GM23248 (cell line): ENCODE data around the gene SHROOM3. TPM values are rescaled to one million over a fixed set of nuclear protein-coding genes. Genes with fewer than 3 reads are reported as not detected.

Experiments used
- DNase-seq: peaks from one replicate; pipeline ENCODE4 v3.0.0-alpha.2; 2015
- H2AFZ ChIP-seq: fragments of 200-600 bp; sonication (generic); 2 replicates; pipeline ENCODE4 v1.6.1; 2016; ENCODE audit warnings: antibody characterized with exemption
- H3F3A ChIP-seq: fragments of 200-600 bp; sonication (generic); 2 replicates; pipeline ENCODE4 v1.6.1; 2016; ENCODE audit warnings: mild to moderate bottlenecking, antibody characterized with exemption, mixed run types; ENCODE audit not compliant: insufficient read depth
- H3K27ac ChIP-seq: fragments of 200-600 bp; sonication (generic); 2 replicates; pipeline ENCODE4 v1.5.1; 2016; ENCODE audit warnings: mild to moderate bottlenecking
- H3K27me3 ChIP-seq: fragments of 200-600 bp; sonication (generic); replicated peaks from 2 replicates; pipeline ENCODE4 v1.6.1; 2016; ENCODE audit warnings: mild to moderate bottlenecking; ENCODE audit not compliant: insufficient read depth
- H3K36me3 ChIP-seq: fragments of 200-600 bp; sonication (generic); 2 replicates; pipeline ENCODE4 v1.6.1; 2016; ENCODE audit warnings: low read depth, mild to moderate bottlenecking
- H3K4me1 ChIP-seq: fragments of 200-600 bp; sonication (generic); 2 replicates; pipeline ENCODE4 v1.6.1; 2016; ENCODE audit warnings: mild to moderate bottlenecking; ENCODE audit not compliant: insufficient read depth
- H3K4me2 ChIP-seq: fragments of 200-600 bp; sonication (generic); one replicate; pipeline ENCODE4 v1.6.1; 2016; ENCODE audit warnings: mild to moderate bottlenecking; ENCODE audit not compliant: unreplicated experiment
- H3K4me3 ChIP-seq: fragments of 200-600 bp; sonication (generic); 2 replicates; pipeline ENCODE4 v1.5.1; 2016; ENCODE audit warnings: mild to moderate bottlenecking
- H3K79me2 ChIP-seq: fragments of 200-600 bp; sonication (generic); 2 replicates; pipeline ENCODE4 v1.6.1; 2016; ENCODE audit warnings: mild to moderate bottlenecking; ENCODE audit not compliant: insufficient read depth
- H3K9ac ChIP-seq: fragments of 200-600 bp; sonication (generic); 2 replicates; pipeline ENCODE4 v1.6.1; 2016; ENCODE audit warnings: mild to moderate bottlenecking
- H3K9me2 ChIP-seq: fragments of 200-600 bp; sonication (generic); 2 replicates; pipeline ENCODE4 v1.6.1; 2016; ENCODE audit warnings: mixed run types, mild to moderate bottlenecking, moderate library complexity; ENCODE audit not compliant: insufficient read depth
- H3K9me3 ChIP-seq: fragments of 200-600 bp; sonication (generic); one replicate; pipeline ENCODE4 v1.6.1; 2017; ENCODE audit warnings: low read depth
- H4K20me1 ChIP-seq: fragments of 200-600 bp; sonication (generic); 2 replicates; pipeline ENCODE4 v1.6.0; 2016; ENCODE audit not compliant: insufficient read depth
- EZH2 ChIP-seq: fragments of 200-600 bp; sonication (generic); IDR thresholded peaks from 2 replicates; pipeline ENCODE4 v1.6.1; 2018; ENCODE audit warnings: antibody characterized with exemption, mild to moderate bottlenecking; ENCODE audit not compliant: insufficient read depth, poor library complexity, severe bottlenecking
- EZH2phosphoT487 ChIP-seq: fragments of 200-600 bp; sonication (generic); IDR thresholded peaks from 2 replicates; pipeline ENCODE4 v1.6.1; 2018; ENCODE audit warnings: antibody characterized with exemption, moderate library complexity, mild to moderate bottlenecking, low read depth; ENCODE audit not compliant: insufficient read depth
- WGBS, 2 experiments: methylation state at CpG; one replicate each; pipeline ENCODE4 v1.1.6; 2015 to 2017; ENCODE audit warnings: low lambda C conversion rate in 2 of 2, low coverage in 1 of 2; ENCODE audit errors: missing lambda C conversion rate in 2 of 2; 5-methylcytosine and 5-hydroxymethylcytosine counted together
- in situ Hi-C: fragments of 300-500 bp; cut with MboI; formaldehyde crosslinking; loops from 2 replicates; pipeline ENCODE4 v1.15.0; 2020
- polyA plus RNA-seq: library from polyadenylated mRNA; unstranded; fragments of >200 nt; fragmentation: Nextera tagmentation; extraction: Ambion mirVana; gene quantifications from 2 replicates; pipeline ENCODE4 v1.2.1, GENCODE V29; 2016
- total RNA-seq: library from RNA; depleted of rRNA; stranded (reverse); fragments of >200 nt; shearing (Covaris generic); gene quantifications from 2 replicates; pipeline ENCODE4 v1.2.3, GENCODE V29; 2014

SHROOM3 gene
- total and polyA plus RNA-seq, 2 experiments from 2014 or later = 9.7 to 44.6 TPM

DNA sequence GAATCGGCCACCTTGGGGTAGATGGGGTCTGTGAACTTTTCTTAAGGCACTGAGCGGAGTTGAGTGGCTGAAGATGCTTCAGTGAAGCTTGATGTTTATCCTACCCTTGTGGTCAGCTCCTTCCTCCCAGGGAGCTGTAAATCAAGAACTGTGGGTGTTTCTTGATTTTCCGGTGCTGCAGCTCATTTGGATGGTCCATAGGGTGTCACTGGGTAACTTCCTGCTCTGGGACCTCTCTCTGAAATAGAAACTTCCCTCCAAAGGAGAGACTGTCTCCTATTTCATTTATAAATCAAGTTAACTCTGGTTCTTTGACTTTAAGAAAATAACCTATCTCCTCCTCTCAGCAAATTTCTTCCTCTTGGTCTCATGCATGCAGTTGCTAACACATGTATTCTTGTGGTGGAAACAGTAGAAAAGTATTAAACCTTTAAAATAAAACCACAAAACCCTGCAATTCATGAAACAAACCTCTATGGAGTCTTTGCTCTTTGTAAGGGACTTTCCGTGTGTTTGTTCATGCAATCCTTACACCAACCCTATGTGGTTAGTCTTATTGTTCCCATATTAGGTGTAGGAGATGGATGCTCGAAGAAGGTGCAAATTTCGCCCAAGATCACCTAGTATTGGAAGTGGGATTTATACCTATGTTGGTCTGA lies 110.3 kb downstream of the SHROOM3 start:
- in situ Hi-C loops = no loop called here
- Histone ChIP-seq H3K9me3 (no peaks in the 10 kb centered on the region), H2AFZ (0 out of 2 replicates have a peak overlapping the region, but pooled peaks have one; percentile 9), H3K4me2 (no peak overlapping the region), H3K36me3 (no peaks in the 10 kb centered on the region), H3K4me3 (no peak overlapping the region), H3K79me2 (no peaks in the 10 kb centered on the region), H3K27ac (peak overlapping the region; percentile 73; the same call in 1 of the 2 replicates), H3F3A (peaks cover 20% of the 10 kb centered on the region), H4K20me1 (no peaks in the 10 kb centered on the region), H3K27me3 (no peaks in the 10 kb centered on the region), H3K9me2 (no peaks in the 10 kb centered on the region), H3K9ac (no peak overlapping the region), H3K4me1 (peaks cover 41% of the 10 kb centered on the region)
- WGBS, 2 experiments = 95 to 97% methylated on average over 6 of the region's 6 CpGs
- TF ChIP-seq EZH2 = no peak
- TF ChIP-seq EZH2phosphoT487 = no peak
- no peak for DNase-seq

DNA sequence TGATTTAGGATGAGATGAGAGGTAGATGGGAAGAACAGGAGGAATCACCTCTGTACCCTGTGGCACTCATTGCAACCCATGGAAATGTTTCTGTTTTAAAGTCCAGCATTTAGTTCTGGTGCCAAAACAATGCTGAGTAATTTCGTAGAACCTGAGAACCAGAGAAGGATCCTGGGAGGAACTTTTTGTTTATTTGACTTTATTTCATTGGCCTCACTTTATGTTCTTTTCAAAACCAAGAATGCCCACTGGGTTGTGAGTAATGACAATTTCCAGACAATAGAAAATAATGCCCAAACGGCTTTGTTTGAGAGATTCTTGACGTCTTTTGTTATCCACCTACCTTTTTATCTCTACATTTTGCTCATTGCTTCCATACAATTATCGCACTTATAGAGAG lies 111.3 kb downstream of the SHROOM3 start:
- WGBS, 2 experiments = 53 to 61% methylated on average over 4 of the region's 4 CpGs
- in situ Hi-C loops = no loop called here
- Histone ChIP-seq H3K4me2 (peak overlapping the region; percentile 69), H3K27me3 (no peaks in the 10 kb centered on the region), H3K4me3 (peak overlapping the region; percentile 5; the same call in 1 of the 2 replicates), H2AFZ (0 out of 2 replicates have a peak overlapping the region, but pooled peaks have one; percentile 0), H4K20me1 (no peaks in the 10 kb centered on the region), H3K9ac (peak overlapping the region; percentile 41), H3K9me2 (no peaks in the 10 kb centered on the region), H3K79me2 (no peaks in the 10 kb centered on the region), H3K4me1 (peaks cover 34% of the 10 kb centered on the region), H3K9me3 (no peaks in the 10 kb centered on the region), H3K27ac (peak overlapping the region; percentile 73), H3F3A (peaks cover 18% of the 10 kb centered on the region), H3K36me3 (no peaks in the 10 kb centered on the region)
- TF ChIP-seq EZH2 = no peak
- no peak for TF ChIP-seq EZH2phosphoT487
- DNase-seq = peak; percentile 51

DNA sequence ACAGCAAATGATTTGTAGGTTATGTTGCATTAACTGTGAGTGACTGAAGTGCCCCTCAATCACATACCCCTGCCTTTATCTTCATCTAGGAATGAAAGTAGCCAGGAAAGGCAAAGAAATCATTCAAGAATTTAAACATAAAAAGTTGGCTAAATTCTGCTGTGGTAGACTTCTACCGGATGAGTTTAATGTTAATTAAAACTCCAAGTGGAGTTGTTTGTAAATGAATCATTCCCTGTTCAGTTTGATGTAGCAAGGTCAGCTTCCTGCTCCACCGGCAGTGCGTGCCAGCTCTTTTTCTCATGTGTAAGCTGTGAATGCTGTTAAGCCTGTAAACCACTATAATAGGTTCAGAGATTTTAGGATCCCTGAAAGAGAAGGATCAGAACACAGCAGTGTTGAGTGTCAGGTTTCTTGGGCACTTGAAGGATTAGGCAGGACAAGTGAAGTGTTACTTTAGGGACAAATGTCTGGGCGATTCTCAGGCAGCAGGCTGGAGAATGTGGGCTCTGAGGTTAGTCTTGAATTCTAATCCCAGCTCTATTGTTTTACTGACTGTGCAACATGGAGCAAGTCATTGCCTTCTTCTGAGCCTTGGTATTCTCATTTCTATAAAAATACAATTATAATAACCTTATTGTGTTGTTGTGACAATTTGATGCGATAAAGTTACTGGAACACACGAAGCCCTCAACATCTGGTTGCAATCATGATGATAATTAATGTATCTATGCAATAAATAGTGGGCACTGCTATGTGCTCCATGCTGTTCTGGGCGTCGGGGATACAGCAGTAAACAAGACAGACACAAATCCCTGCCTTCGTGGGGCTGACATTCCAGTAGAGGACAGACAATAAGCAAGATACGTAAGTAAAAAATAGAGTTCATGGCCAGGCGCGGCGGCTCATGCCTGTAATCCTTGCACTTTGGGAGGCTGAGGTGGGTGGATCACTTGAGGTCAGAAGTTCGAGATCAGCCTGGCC lies 112.0 kb downstream of the SHROOM3 start:
- peak overlapping the region; percentile 69 for H3K4me2 ChIP-seq

DNA sequence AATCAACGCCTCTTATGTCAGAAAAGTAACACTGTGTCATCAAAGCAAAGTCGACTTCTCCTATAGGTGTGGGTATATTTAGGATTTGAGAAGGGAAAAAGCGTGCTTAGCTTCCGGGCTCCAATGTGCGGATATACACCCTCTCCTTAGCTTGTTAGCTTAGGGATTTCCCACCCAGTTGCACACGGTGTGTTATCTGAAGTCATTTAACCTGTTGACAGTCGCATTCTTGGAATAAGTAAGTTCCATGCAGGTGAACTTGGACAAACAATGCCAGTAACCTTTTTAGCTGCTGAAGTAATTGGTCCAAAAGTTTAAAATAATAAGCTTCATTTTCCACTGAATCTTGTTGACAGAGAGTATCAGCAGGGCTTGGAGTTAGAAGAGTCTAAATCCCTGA lies 113.7 kb downstream of the SHROOM3 start:
- H3K36me3 ChIP-seq = no peaks in the 10 kb centered on the region
- no peak overlapping the region for H3K4me3 ChIP-seq
- in situ Hi-C loops = no loop called here
- no peaks in the 10 kb centered on the region for H4K20me1 ChIP-seq
- H2AFZ ChIP-seq = no peak overlapping the region
- WGBS, 2 experiments = 78 to 80% methylated on average over 7 of the region's 7 CpGs
- H3K27ac ChIP-seq = no peak overlapping the region
- no peak overlapping the region for H3K9ac ChIP-seq
- peaks cover 34% of the 10 kb centered on the region for H3K4me1 ChIP-seq
- DNase-seq = no peak
- no peak overlapping the region for H3K4me2 ChIP-seq
- H3K9me2 ChIP-seq = no peaks in the 10 kb centered on the region
- H3F3A ChIP-seq = peaks cover 18% of the 10 kb centered on the region
- no peaks in the 10 kb centered on the region for H3K9me3 ChIP-seq
- no peak for TF ChIP-seq EZH2
- TF ChIP-seq EZH2phosphoT487 = no peak
- H3K79me2 ChIP-seq = no peaks in the 10 kb centered on the region
- H3K27me3 ChIP-seq = no peaks in the 10 kb centered on the region

More for the DNA sequence above, 112.0 kb downstream of the SHROOM3 start:
- H3F3A ChIP-seq = peaks cover 18% of the 10 kb centered on the region
- H3K9ac ChIP-seq = peak overlapping the region; percentile 41
- no peaks in the 10 kb centered on the region for H4K20me1 ChIP-seq
- peak; percentile 93 for DNase-seq
- H3K4me3 ChIP-seq = peak overlapping the region; percentile 5; the same call in 1 of the 2 replicates
- WGBS, 2 experiments = 63 to 66% methylated on average over 14 of the region's 14 CpGs
- H3K79me2 ChIP-seq = no peaks in the 10 kb centered on the region
- no peaks in the 10 kb centered on the region for H3K9me3 ChIP-seq
- no peaks in the 10 kb centered on the region for H3K27me3 ChIP-seq
- H3K27ac ChIP-seq = peak overlapping the region; percentile 73
- no peaks in the 10 kb centered on the region for H3K36me3 ChIP-seq
- in situ Hi-C loops = no loop called here
- H2AFZ ChIP-seq = peak overlapping the region; percentile 54
- H3K9me2 ChIP-seq = no peaks in the 10 kb centered on the region
- TF ChIP-seq EZH2phosphoT487 = no peak
- no peak for TF ChIP-seq EZH2
- peaks cover 34% of the 10 kb centered on the region for H3K4me1 ChIP-seq
